Measurements from ENCODE around the gene TSPAN1. TPM values are rescaled to one million over a fixed set of nuclear protein-coding genes. Genes with fewer than 3 reads are reported as not detected.
A peak's percentile ranks its signal among the peaks of the same experiment; 100 is the strongest.

The TSPAN1 gene
- total and polyA plus RNA-seq, 10 of the 15 experiments (the other 5 are each of a cell fraction or from before 2014, with no cell fraction given): 0.08 to 0.29 (median 0.23) TPM; not detected in 5

DNA sequence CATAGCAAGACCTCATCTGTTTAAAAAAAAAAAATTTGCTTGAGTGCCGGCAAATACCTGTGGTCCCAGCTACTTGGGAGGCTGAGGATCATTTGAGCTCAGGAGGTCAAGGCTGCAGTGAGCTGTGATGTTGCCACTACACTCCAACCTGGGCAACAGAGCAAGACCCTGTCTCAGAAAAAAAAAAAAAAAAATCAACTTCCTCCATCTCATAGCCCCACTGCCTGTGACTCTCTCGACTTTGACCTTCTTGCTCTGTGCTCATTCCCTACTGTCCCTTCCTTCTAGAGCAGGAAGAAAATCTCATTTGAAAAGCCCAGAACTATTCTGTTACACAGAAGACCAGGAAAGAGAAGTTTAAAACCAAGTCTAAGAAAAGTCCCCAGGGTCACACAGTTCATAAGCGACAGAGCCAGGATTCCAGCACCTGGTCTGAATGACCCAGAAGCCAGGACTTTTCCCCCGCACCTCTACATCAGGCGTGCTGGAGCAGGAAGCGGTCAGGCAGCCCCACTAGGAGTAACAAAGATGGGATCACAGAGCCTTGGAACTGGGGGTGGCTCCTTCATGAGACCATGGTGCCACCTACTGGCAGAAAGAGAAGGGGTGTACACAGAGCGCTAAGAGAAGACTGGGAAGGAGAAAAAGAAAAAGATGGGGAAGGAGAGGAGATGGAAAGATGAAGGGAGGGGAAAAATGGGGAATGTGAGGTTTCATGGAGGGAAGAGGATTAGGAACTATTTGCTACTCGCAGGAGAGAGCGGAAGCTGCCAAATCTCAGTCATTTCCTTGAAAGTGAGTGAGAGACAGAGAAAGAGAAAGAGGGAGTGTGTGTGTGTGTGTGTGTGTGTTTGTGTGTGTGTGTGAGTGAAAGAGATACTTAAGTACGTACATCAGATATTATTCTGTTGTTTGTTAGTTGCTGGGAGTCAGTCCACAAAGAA is 4.5 kb downstream of the TSPAN1 start (continued):
- 0 out of 2 replicates have a peak, but pooled peaks have one; percentile 13 for TF ChIP-seq BMI1 (IDR thresholded peaks at IDR 0.05; ENCODE audit: borderline replicate concordance)
- no peak for TF ChIP-seq E2F8 (IDR thresholded peaks at IDR 0.05; ENCODE audit: low read depth, partially characterized antibody)
- TF ChIP-seq NR2F1 (conservative IDR thresholded peaks at IDR 0.05): peak; percentile 42; the same call in 1 of the 2 replicates
- peak; percentile 74 for TF ChIP-seq YY1 (IDR thresholded peaks at IDR 0.05; ENCODE audit: low read depth, low read length)
- 0 out of 2 replicates have a peak, but pooled peaks have one; percentile 58 for TF ChIP-seq ZBTB33 (IDR thresholded peaks at IDR 0.05)
- TF ChIP-seq ATF7 (IDR thresholded peaks at IDR 0.05; ENCODE audit: low read depth): peak; percentile 30; the same call in 1 of the 2 replicates
- TF ChIP-seq BCLAF1 (IDR thresholded peaks at IDR 0.05): no peak
- TF ChIP-seq FOS (IDR thresholded peaks at IDR 0.05; ENCODE audit: borderline replicate concordance, extremely low read depth, insufficient read length): no peak
- TF ChIP-seq ZNF24 (IDR thresholded peaks at IDR 0.05): no peak
- TF ChIP-seq, protein P1, sequence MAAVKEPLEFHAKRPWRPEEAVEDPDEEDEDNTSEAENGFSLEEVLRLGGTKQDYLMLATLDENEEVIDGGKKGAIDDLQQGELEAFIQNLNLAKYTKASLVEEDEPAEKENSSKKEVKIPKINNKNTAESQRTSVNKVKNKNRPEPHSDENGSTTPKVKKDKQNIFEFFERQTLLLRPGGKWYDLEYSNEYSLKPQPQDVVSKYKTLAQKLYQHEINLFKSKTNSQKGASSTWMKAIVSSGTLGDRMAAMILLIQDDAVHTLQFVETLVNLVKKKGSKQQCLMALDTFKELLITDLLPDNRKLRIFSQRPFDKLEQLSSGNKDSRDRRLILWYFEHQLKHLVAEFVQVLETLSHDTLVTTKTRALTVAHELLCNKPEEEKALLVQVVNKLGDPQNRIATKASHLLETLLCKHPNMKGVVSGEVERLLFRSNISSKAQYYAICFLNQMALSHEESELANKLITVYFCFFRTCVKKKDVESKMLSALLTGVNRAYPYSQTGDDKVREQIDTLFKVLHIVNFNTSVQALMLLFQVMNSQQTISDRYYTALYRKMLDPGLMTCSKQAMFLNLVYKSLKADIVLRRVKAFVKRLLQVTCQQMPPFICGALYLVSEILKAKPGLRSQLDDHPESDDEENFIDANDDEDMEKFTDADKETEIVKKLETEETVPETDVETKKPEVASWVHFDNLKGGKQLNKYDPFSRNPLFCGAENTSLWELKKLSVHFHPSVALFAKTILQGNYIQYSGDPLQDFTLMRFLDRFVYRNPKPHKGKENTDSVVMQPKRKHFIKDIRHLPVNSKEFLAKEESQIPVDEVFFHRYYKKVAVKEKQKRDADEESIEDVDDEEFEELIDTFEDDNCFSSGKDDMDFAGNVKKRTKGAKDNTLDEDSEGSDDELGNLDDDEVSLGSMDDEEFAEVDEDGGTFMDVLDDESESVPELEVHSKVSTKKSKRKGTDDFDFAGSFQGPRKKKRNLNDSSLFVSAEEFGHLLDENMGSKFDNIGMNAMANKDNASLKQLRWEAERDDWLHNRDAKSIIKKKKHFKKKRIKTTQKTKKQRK (IDR thresholded peaks at IDR 0.05; ENCODE audit: low read depth, low read length): no peak
- TF ChIP-seq ZNF384 (IDR thresholded peaks at IDR 0.05; ENCODE audit: borderline replicate concordance, low read depth, low read length): peak; percentile 64
- no peak for TF ChIP-seq CEBPB (IDR thresholded peaks at IDR 0.05; ENCODE audit: borderline replicate concordance in 1 of 2, low read depth in 2 of 2, low read length in 2 of 2)
